Astrocyte (in vitro differentiated cells and primary cell): Measurements from ENCODE around the gene KCTD20.
"Not testable (repeated sequence)": the region's sequence is repeated elsewhere in the genome, so short reads cannot be mapped to it uniquely, and the experiment has no call there.

Experiments used
- EZH2 ChIP-seq: IDR thresholded peaks from 2 replicates; pipeline ENCODE4 v1.6.1; 2012; ENCODE audit warnings: mild to moderate bottlenecking, low read length, inconsistent platforms; ENCODE audit not compliant: insufficient read depth
- TF ChIP-seq, protein P1 (sequence below): IDR thresholded peaks from 2 replicates; pipeline ENCODE4 v1.5.1; 2011; ENCODE audit warnings: low read depth, mild to moderate bottlenecking, inconsistent platforms, low read length, moderate library complexity; ENCODE audit not compliant: insufficient read depth

GRCh38 chr6:36449173-36449572 is 6.4 kb downstream of the KCTD20 start:
- TF ChIP-seq, protein P1, sequence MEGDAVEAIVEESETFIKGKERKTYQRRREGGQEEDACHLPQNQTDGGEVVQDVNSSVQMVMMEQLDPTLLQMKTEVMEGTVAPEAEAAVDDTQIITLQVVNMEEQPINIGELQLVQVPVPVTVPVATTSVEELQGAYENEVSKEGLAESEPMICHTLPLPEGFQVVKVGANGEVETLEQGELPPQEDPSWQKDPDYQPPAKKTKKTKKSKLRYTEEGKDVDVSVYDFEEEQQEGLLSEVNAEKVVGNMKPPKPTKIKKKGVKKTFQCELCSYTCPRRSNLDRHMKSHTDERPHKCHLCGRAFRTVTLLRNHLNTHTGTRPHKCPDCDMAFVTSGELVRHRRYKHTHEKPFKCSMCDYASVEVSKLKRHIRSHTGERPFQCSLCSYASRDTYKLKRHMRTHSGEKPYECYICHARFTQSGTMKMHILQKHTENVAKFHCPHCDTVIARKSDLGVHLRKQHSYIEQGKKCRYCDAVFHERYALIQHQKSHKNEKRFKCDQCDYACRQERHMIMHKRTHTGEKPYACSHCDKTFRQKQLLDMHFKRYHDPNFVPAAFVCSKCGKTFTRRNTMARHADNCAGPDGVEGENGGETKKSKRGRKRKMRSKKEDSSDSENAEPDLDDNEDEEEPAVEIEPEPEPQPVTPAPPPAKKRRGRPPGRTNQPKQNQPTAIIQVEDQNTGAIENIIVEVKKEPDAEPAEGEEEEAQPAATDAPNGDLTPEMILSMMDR: not testable (repeated sequence)
- TF ChIP-seq EZH2: not testable (repeated sequence)
